NB4 (cell line): Measurements from ENCODE around the gene GAB2.

ENCODE experiments used
- CTCF ChIP-seq: IDR thresholded peaks from one replicate; pipeline ENCODE4 v1.5.1; 2012; ENCODE audit warnings: low read depth, low read length
- MYC ChIP-seq: IDR thresholded peaks from 2 replicates; pipeline ENCODE4 v1.6.1; 2011; ENCODE audit warnings: low read depth, low read length

- TF ChIP-seq CTCF (no peak), MYC (no peak)
Measured at GRCh38 chr11:78400702-78401101, 16.9 kb downstream of the GAB2 start.
